Kidney glomerular epithelial cell (primary cell): Measurements from ENCODE around the gene PHF14.
"Not testable (repeated sequence)": the region's sequence is repeated elsewhere in the genome, so short reads cannot be mapped to it uniquely, and the experiment has no call there.

Experiments
- DNase-seq: peaks from one replicate; lab custom pipeline; 2025; lab: John Stamatoyannopoulos, UW

The PHF14 gene, protein sequence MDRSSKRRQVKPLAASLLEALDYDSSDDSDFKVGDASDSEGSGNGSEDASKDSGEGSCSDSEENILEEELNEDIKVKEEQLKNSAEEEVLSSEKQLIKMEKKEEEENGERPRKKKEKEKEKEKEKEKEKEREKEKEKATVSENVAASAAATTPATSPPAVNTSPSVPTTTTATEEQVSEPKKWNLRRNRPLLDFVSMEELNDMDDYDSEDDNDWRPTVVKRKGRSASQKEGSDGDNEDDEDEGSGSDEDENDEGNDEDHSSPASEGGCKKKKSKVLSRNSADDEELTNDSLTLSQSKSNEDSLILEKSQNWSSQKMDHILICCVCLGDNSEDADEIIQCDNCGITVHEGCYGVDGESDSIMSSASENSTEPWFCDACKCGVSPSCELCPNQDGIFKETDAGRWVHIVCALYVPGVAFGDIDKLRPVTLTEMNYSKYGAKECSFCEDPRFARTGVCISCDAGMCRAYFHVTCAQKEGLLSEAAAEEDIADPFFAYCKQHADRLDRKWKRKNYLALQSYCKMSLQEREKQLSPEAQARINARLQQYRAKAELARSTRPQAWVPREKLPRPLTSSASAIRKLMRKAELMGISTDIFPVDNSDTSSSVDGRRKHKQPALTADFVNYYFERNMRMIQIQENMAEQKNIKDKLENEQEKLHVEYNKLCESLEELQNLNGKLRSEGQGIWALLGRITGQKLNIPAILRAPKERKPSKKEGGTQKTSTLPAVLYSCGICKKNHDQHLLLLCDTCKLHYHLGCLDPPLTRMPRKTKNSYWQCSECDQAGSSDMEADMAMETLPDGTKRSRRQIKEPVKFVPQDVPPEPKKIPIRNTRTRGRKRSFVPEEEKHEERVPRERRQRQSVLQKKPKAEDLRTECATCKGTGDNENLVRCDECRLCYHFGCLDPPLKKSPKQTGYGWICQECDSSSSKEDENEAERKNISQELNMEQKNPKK

DNA sequence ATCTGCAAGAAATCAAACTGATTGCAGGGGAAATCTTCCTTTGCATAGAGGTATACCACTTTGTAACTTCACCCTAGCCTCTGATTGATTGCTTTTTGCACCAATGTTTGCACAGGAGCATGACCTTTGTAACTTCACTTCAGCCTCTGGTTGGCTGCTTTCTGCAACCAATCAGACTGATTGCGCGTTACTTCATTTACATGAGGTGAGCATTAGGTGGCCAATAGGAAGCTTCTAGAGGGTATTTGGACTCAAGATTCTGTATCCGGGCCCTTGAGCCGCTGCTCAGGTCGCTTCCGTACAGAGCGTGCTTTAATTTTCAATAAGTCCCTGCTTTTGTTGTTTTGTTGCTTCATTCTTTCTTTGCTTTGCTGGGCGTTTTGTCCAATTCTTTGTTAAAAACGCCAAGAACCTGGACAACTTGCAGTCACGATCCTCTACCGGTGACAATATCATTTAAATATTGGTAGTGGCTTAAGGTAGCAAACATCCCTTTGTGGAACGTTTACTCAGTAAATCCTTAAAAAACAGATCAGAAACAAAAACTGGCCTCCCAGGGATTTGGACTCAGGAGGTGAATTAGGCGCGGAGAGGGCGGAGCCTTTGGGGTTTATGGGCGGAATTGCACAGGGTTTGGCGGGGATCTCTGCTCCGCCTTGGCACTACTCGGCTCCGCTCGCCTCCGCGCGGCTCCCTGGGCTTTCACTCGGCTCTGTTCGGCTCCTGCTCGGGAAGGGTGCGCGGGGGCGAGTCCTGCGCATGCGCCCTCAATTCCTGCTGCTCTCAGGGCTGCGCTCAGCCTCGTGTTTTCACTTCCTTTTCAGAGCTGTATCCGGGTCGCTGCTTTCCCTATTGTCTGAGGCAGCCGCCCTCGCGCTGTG is at the start of gene PHF14:
PHF14 (plus strand) TSS at position 812 of the 881 bp plus-strand sequence. CDS start 452 bp downstream, outside the sequence.
- DNase-seq: peak; percentile 96

DNA sequence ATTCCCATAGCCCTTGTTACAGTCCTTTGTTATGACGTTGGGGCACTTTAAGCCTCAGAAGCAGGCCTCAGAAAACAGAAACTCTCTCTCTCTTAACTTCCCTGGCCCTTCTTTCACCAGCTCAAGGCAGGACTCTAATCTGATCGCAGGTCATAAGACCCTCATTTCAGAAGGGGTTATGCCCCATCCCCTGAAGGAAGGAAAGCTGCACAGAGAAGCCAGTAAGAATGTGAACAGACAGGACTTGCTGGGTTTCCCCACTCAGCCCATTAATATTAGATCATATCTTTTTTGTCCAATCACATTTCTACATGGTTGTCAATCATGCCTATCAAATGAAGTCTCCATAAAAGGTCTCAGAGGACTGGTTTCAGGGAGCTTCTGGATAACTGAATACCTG is 49.3 kb upstream of the PHF14 start:
- DNase-seq: no peak

DNA sequence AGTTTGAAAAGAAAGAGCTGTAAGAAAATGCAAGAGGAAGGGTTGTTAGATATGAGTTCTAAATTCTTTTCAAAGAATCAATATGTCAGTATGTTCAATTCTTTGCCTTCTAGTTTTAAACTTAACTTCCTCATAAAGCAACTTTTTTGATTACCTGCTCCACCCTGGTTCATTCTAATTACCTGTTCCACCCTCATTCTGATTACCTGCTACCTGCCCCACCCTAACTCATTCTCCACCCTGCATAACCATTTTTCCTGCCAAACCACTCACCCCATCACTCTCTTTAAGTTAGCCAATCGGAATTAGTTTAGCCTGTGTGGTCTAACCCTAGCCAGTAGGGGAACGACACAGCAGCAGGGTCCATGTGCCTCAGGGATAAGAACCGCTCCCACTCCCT is 45.5 kb upstream of the PHF14 start:
- not testable (repeated sequence) for DNase-seq

DNA sequence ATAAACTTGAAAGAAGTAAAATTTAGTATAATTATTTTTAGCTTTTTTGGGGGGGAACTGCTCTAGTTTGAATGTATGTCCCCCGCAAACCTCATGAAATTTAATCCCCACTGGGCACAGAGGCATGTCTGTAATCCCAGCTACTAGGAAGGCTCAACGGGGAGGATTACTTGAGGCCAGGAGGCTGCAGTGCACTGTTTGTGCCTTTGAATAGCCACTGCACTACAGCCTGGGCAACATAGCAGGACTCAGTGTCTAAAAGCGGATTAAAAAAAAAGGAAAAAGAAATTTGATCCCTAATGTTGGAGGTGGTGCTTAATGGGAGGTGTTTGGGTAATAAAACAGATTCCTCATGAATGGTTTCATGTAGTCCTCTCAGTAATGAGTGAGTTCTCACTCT is 43.1 kb upstream of the PHF14 start:
- DNase-seq: no peak

DNA sequence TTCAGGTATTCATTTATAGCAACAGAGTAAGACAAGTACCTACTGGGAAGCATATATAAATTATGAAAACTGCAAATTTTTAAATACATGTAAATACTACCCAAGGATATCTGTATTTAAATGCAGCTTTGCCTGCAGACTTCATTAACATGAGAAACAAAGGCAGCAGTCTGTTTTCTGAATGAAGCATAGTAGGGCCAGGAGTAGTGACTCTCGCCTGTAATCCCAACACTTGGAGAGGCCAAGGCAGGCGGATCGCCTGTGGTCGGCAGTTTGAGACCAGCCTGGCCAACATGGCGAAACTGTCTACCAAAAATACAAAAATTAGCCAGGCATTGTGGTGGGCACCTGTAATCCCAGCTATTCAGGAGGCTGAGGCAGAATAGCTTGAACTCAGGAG is 42.5 kb upstream of the PHF14 start:
- DNase-seq: no peak

DNA sequence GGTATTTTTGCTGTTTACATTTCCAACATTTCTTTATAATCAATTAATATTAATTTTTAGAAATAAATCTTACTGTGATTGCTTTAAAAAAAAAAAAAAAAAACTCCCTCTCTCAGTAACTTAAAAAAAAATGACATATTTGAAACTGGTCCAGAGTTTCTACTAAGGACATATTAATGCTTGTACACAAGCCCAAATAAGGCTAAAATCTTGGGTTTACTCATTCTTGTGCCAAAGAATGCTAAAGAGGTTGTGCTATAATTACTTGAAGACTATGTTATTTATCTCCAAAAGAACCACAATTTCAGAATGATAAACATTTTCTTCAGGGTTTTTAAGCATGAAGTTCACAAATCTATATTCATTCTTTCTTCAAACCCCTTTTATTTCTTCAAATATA is 39.4 kb upstream of the PHF14 start:
- no peak for DNase-seq

DNA sequence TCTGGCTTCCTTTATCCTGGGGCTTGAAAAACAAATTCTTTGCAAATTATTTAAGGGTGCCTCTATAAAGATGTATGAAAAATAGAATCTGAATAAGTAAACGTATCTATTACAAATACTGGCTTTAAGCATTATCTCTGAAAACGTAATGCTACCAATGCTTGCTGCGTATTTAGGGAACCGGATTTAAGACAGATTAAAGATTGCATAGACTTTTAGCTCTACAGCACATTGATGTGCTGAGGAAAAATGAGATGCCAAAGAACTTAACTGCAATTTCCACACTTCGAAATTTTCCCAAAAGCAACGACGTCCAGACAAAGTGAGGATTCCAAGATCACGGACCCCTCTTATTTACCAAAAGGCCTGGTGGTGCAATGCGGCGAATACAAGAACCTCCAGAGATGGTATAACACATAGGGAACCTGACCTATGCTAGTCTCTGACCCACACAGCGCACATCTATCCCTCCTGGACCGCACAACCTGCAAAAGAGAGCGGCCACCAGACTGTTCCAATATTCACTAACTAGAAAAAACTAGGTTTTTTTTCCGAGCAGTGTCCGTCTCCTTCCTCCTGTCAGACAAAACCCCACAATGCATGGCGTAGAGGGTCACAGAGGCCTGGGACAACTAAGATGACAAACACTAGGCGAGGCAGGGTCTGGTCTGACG is 34.3 kb upstream of the PHF14 start:
- no peak for DNase-seq

DNA sequence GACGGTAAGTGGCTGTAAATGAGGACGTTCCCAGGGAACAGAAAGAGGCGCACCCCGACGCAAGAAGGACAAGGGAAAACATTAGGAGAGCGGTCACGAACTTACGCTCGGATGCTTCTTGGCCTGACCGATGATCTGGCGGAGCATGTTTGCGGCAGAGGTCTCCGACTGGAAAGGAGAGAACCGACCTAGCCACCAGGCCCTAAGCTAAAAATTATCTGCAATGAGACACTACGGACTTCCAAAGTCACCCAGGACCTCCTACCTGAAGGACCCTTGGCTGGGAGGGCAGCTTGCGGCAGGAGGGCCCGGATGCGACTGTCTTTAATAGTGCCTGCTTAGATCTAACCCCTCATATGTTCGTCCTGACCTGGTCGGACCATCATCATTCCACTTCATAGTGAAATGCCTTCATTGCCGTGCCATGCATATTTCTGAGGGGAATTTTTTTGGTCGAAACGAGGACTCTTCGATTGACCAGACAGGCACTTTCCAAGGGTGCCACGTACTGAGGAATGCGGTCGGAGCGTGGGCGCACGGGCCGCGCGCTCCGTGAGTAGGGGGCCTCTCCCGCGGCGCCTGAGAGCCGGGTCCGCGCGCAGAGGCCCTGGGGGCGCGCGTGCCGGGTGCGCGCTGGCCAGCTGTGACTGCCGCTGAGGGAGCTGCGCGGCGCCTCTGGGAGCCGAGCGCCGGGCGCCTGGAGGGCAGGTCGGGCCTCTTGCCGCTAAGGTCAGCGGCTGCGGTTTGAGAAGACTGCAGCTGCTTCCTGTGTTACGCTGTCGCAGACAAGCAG is 33.6 kb upstream of the PHF14 start:
- peak; percentile 98 for DNase-seq

DNA sequence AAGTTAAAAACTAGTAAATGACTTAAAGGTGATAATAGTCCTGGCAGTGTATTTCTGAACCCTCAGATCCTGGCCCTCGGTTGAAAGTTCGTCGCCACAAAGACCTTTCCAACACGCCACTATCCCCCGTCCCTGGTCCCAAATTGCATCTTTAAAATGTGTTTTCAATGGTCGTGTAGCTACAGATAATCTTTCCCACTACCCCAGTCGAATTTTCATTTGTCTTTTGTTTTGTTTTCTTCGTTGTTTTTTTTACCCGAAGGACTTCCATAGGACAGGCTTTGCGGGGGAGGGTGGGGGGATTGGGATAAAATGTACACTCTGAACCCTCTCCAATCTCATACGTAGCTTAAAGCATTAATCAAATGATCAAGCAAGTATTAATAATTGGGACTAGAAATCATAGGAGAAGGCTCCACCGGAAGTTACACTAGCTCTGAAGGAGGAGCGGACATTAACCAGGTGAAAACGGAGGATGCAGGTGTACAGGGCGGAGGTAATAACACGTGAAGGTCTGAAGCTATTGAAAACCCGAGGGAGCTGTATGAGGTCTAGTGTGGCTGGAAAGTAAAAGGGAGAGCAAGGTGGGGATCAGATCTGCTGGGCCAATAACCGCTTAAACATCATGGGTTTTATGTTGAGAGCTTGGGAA is 32.8 kb upstream of the PHF14 start:
- DNase-seq: no peak

DNA sequence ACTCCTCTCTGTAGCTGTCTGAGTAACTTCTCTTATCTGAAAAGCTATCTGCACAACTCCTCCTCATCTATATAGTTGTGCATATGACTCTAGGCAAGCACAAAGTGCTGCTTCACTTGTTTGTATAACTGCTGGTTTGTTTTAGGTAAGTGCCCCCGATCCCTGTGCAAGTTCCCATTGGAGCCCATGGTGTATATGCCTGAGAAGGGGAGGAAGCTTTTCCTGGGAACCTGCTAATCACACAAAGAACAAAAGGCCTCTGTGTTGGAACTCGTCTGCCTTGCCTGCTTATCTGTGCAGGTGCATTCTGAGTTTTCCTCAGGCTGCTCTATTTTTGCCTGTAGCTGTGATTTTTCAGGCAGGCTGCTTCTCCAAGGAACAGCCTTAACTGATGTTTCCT is 23.2 kb upstream of the PHF14 start:
- no peak for DNase-seq

DNA sequence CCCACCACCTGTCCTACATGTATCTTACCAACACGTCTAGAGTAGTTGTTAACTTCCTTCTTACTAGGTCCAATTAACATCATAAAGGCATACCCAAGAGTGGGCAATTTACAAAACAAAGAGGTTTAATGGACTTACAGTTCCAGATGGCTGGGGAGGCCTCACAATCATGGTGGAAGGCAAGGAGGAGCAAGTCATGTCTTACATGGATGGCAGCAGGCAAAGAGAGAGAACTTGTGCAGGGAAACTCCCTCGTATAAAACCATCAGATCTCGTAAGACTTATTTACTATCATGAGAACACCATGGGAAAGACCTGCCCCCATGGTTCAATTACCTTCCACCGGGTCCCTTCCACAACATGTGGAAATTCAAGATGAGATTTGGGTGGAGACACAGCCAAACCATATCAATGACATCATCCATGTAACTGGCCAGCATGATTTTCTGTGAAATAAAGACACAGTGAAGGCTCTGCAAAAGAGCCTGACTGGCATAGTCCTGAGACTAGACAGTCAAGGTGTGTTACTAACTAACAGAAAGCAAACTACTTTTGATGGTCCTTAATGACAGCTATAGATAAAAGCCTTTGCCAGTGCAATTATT is 22.6 kb upstream of the PHF14 start:
- DNase-seq: not testable (repeated sequence)

DNA sequence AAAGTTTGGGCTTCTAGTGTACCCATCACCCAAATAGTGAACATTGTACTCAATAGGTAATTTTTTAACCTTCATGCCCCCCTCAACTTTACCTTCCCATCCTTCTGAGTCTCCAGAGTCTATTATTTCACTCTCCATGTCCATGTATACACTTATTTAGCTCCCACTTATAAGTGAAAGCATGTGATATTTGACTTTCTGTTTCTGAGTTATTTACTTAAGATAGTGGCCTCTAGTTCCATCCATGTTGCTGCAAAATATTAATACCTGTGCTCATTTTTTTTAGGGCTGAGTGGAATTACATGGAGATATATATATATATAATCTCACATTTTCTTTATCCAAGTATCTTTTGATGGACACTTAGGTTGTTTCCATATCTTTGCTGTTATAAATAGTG is 21.1 kb upstream of the PHF14 start:
- DNase-seq: no peak

DNA sequence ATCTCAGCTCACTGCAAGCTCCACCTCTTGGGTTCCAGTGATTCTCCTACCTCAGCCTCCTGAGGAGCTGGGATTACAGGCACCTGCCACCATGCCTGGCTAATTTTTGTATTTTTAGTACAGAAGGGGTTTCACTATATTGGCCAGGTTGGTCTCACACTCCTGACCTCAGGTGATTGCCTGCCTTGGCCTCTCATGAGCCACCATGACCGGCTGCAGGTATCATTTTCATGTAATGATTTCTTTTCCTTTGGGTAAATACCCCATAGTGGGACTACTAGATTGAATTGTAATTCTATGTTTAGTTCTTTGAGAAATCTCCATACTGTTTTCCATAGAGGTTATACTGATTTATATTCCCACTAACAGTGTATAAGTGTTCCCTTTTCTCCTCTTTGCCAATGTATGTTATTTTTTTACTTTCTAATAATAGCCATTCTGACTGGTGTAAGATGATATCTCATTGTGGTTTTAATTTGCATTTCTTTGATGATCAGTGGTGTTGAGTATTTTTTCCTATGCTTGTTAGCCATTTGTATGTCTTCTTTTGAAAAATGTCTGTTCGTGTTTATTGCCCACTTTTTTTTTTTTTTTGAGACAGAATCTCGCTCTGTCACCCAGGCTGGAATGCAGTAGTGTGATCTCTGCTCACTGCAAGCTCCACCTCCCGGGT is 20.5 kb upstream of the PHF14 start:
- DNase-seq: not testable (repeated sequence)

DNA sequence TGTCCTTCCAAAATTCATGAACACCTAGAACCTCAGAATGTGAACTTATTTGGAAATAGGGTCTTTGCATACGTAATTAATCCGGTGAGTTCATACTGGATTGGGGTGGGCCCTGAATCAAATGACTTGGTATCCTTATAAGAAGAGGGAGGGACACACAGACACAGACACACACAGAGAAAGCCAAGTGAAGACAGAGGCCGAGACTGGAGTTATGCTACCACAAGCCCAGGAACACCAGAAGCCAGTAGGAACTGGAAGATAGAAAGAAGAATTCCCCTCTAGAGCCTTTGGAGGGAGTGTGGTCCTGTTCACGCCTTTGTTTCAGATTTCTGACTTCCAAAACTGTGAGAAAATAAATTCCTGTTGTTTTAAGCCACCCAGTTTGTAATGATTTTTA is 17.1 kb upstream of the PHF14 start:
- no peak for DNase-seq

DNA sequence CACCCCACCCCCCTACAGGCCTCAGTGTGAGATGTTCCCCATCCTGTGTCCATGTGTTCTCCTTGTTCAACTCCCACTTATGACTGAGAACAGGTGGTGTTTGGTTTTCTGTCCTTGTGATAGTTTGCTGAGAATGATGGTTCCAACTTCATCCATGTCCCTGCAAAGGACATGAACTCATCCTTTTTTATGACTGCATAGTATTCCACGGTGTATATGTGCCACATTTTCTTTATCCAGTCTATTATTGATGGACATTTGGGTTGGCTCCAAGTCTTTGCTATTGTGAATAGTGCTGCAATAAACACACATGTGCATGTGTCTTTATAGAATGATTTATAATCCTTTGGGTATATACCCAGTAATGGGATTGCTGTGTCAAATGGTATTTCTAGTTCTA is 13.4 kb upstream of the PHF14 start:
- DNase-seq: not testable (repeated sequence)

DNA sequence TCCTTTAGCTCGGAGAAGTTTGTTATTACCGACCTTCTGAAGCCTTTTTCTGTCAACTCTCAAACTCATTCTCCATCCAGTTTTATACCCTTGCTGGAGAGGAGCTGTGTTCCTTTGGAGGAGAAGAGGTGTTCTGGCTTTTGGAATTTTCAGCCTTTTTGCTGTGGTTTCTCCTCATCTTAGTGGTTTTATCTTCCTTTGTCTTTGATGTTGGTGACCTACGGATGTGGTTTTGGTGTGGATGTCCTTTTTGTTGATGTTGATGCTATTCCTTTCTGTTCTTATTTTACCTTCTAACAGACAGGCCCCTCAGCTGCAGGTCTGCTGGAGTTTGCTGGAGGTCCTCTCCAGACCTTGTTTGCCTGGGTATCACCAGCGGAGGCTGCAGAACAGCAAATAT is 8.7 kb upstream of the PHF14 start:
- not testable (repeated sequence) for DNase-seq

DNA sequence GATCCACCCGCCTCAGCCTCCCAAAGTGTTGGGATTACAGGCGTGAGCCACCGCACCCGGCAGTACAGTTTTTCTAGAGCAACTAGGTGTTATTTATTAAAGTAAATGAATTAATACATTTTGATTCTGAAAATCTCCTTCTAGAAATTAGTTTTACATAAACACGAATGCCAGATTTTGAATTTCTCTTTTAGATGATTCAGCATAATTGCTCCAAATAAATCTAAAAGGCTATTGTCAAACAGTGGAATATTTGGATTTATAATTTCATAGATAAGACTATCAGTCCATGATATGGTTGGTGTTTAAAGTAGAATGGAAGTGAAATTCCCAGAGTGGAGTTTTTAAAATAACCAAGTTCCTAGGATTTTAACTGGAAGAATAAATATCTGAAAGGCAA is 1.5 kb upstream of the PHF14 start:
- DNase-seq: no peak

DNA sequence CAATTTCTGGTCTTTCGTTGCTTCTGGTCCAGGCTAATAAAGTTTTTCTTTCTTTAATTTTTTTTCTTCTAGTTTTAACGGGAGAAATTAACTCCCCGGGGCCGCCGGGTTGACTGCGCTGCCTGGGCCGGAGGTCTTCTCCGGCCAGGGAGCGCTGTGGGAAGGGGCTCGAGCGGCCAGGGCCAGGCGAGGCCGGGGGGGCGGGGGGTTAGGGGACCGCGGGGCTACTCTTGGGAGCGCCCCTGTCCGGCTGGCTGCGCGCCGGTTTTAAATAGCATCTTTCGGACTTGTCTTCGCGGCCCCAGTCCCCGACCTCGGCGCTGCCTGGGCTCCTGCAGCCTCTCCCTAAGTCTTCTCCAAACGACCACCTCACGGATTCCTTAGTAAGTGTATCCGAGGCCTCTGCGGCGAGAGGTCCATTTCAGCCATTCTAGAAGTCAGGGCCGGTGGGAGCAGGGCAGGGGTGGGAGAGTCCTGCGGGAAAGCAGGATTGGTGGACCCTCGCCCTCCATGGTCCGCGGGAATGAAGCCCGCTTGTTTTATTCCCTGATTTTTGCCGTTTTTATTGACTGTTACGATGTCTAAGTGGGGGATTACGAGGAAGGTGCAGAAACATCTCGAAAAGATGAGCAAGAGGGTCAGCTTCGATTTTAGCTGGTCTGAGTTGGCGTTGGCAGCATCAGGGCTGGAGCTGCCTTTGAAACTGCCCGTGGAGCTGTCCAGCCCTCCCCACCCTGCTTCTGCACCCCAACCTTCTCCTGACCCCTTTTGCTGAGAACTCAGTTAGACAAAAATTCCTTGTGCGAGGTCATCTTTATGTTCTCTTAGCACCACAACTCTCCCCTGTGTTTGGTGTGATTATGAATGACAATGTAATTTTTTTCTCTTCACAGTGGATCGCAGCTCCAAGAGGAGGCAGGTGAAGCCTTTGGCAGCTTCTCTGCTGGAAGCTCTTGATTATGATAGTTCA is 555 bp downstream of the PHF14 start:
- DNase-seq: peak; percentile 25
